ENCODE measurements around the gene CELF2.

DNA sequence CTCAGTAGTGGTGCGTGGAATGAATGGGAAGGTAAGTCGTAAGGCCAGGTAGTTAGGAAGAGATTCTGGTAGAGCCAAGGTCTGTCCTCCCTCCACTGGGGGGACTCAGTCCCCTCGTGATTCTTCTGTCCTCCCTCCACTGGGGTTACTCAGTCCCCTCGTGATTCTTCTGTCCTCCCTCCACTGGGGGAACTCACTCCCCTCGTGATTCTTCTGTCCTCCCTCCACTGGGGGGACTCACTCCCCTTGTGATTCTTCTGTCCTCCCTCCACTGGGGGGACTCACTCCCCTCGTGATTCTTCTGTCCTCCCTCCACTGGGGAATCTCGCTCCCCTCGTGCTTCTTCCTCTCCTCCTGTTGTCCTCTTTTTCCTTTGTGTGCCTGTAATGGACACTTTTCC, 125.1 kb downstream of the CELF2 start:
- TF ChIP-seq MAZ (CRISPR knock-in tag; conservative IDR thresholded peaks at IDR 0.05 in 1 of 2, IDR thresholded peaks at IDR 0.05 in 1 of 2) (no peak), CREB1 (IDR thresholded peaks at IDR 0.05) (no peak), CREB1 (CRISPR knock-in tag; IDR thresholded peaks at IDR 0.05) (no peak)

All from K562 (cell line).